Bladder microvascular endothelial cell (primary cell): ENCODE results near the gene PSMB1. TPM values are rescaled to one million over a fixed set of nuclear protein-coding genes. Genes with fewer than 3 reads are reported as not detected.

Experiments
- total RNA-seq: library from RNA; depleted of rRNA; stranded (reverse); fragments of >200 nt; gene quantifications from 2 replicates; pipeline ENCODE4 v1.2.3, GENCODE V29; 2014

The PSMB1 gene
- 249 and 325 TPM in 2 replicates for total RNA-seq

GRCh38 chr6:170552765-170553533 lies at the start of gene PSMB1:
Gene PSMB1, minus strand, starts transcription at chr6:170553307. Its CDS starts 65 bp downstream, at chr6:170553242.

GRCh38 chr6:170584181-170584953 lies 31.3 kb upstream of the PSMB1 start, which contains the start of gene PDCD2:
Gene PDCD2, minus strand, starts transcription at chr6:170584637. Its CDS starts 56 bp downstream, at chr6:170584581.

GRCh38 chr6:170554013-170554795 lies 1.1 kb upstream of the PSMB1 start, which contains the start of gene TBP:
Gene TBP, plus strand, starts transcription at chr6:170554369. Its CDS starts 2,661 bp downstream, at chr6:170557030.

Other genes with a start within 250 kb of the PSMB1 start
- 8.9 and 21.1 TPM in 2 replicates for gene FAM120B, start 246.5 kb downstream of the PSMB1 start, total RNA-seq
- gene TBP, start 1.1 kb upstream of the PSMB1 start, total RNA-seq: 6.6 and 12.4 TPM in 2 replicates
- gene PDCD2, start 31.3 kb upstream of the PSMB1 start, total RNA-seq: 31.9 and 39.6 TPM in 2 replicates